ENCODE data around the gene S100A3.

S100A3 gene

DNA sequence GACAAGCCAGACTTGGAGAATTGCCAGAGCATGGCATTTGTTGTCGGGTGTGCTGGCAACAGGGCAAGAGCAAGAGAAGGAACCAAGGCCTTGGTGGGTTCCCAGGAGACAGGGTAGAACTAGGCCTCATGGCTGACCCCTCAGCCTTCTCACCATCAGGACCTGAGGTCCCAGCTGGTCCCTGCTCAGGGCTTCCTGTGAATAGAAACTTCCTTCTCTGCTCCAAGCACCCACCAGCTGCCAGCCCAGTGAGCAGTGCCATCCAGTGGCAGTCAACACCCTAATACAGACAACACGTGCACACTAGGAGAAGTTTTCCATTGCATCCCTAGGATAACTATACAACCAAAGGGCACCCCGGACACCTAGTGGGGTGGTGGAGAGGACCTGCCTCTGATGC is 36.0 kb downstream of the S100A3 start:
- FAIRE-seq (no peak), DNase-seq (ENCODE audit: low spot score) (no peak)

DNA sequence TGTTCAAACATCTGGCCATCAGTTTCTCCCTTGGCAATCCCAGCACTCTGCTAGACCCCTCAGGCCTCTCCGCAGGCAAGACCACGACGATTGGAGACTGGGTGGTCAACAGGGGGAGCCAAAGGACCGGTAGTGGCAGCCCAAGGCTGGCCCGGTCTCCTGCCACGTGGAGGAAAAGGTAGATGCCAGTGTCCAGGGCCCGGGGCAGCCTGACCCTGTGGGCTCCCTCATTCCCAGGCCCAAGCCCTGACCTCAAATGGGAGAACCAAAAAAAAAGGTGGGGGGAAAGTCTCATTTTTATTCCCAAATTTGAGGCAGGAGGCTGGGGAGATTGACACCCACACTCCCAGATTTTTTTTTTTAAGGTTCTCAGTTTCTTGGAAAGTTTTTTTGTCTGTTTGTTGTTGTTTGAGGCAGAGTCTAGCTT is 38.1 kb downstream of the S100A3 start:
- DNase-seq (ENCODE audit: low spot score) (peak; percentile 77), FAIRE-seq (peak; percentile 4)

DNA sequence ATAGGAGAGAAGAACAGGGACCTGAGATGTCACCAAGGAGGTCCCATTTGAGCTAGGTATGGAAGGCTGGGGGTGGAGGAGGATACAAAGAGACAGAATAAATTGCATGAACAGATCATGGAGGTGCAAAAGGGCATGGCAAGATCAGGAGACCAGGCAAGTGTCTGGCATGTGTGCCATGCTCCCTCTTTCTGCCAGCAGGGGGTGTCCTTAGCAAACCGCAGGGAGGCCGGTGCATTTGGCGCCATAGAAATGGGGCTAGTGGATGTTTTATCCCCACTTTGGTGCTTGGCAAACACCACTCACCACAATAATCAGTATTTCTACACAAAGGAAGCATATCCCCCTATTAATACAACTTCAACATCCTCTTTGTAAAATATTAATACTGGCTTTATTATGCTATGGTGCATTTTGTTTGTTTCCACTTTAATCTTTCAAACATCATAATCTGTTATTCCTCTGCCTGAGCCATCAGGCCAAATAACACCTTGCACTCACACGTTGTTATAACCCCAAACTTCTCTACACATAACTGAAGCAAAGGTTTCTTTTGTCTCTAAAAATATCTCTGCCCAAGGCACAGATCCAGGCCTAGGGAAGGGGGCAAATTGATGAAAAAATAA is 39.2 kb downstream of the S100A3 start:
- FAIRE-seq (no peak), DNase-seq (ENCODE audit: low spot score) (peak; percentile 25)

DNA sequence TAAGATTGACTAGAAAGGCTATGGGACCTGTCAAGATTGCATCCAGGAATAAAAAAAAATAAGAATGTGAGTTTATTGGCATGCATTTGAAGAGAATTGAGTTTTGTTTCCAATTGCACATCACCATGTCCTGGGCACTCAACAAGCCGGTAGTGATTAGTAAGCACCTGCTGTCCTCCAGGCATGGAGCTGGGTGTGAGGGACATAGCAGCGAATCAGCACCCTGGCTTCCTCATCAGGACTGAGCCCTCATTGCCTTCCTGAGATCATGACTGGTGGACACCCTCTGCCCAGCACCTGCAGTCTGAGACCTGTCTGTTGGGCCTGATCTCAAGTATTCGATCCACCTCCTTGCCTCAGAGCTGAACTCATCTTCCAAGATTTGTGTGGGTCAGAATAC is 40.0 kb downstream of the S100A3 start:
- DNase-seq (ENCODE audit: low spot score): no peak
- FAIRE-seq: no peak

DNA sequence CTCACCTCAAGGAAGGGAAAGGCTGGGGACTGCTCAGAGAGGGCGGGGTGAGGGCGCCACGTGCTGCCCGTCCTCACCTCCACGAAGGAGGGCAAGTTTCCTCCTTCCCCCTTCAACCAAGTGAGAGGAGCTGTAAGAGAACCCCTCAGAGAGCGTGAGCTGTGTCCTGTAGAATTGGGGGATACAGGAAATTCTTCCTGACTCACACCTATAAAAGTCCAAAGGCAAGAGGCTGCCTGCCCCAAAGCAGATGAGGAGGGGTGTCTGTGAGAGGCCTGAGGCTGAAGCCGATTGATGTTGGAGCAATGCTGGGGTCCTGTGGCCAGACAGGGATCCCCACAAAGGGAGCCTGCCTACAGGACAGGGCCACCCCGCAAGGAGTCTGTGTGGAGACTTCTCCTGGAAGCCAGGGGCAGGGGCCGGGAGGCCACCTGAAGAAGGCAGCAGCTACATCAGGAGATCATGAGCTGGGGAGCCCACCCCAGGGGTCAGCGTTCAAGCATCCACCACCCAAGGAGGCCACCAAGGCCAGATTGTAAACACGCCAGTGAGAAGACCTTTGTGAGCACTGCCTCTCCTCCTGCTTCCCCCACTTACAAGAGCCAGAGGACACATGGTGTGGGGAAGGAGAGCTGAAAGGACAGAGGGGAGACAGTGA is 41.0 kb downstream of the S100A3 start:
- FAIRE-seq (no peak), DNase-seq (ENCODE audit: low spot score) (no peak)

DNA sequence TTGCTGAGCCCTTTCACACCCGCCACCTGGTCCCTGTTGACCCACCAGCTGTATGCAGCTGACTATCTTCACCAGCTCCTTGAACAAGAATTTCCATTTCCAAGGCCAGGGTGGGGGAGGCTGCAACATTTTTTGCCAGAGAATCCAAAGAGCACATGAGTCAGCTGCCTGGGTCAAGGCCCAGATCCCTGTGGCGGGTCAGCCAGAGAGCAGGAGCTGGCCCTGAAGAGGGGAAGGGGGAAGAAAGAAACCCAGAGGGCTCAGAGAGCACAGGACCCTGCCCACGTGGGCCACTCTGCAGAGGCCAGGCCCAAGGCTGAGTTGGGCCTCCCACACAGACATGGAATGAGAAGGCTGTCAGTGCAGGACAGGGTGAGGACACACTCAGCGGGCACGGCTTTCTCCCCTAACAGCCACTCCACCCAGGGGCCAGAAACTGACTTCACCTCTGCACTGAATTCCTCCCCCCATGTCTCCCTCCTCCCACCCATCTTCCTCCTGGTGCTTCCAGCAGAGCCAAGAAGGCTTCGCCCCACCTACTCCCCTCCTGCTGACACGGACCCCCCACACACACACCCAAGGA is 42.1 kb downstream of the S100A3 start:
- peak; percentile 85 for DNase-seq (ENCODE audit: low spot score)
- FAIRE-seq: peak; percentile 88

DNA sequence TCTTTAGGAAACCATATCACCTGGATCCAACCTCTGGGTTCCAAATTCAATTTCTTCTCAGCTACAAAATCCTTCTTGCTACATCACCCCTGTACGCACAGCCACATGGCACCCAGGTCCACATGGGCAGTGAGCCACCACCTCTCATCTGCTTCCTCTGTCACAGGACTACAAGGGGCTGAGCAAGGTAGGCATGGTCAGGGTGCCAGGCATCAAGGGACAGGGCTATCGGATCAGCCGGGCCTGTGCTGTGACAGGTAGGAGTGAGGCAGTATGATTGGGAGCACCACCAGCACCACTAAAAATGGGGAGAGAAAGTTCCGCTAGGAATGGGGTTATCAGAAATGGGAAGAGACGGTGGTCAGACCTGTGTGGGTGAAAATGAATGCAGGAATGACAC is 42.7 kb downstream of the S100A3 start:
- no peak for FAIRE-seq
- no peak for DNase-seq (ENCODE audit: low spot score)

DNA sequence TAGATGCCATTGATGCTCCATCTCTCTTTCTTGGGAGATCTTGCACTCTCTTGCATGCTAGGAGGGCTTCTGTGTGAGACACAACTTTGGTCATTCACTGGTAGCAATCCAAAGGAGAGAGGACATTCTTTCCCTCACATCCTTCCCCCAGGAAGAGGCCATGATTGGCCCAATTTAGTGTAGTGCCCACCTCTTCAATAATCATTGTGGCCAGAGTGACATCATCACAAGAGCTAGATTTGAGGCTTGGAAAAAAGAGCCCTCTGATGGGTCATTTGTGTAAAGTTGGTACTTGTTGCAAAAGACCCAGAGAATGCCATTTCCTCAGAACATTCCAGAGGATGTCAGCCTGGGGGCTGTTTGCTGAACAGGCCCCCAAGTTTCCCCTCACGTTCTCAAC is 43.5 kb downstream of the S100A3 start:
- DNase-seq (ENCODE audit: low spot score): no peak
- no peak for FAIRE-seq

DNA sequence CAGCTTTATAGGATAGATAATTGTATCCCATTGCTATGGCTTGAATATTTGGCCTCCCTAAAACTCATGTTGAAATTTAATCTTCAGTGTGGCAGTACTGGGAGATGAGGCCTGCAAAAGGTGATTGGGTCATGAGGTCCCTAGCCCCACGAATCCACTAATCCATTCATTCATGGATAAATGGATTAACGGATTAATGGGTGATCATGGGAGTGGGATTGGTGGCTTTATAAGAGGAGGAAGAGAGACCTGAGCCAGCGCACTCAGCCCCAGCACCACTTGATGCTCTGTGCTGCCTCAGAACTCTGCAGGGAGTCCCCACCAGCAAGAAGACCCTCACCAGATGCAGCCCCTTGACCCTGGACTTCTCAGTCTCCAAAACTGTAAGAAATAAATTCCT is 45.3 kb downstream of the S100A3 start:
- FAIRE-seq: no peak
- no peak for DNase-seq (ENCODE audit: low spot score)

DNA sequence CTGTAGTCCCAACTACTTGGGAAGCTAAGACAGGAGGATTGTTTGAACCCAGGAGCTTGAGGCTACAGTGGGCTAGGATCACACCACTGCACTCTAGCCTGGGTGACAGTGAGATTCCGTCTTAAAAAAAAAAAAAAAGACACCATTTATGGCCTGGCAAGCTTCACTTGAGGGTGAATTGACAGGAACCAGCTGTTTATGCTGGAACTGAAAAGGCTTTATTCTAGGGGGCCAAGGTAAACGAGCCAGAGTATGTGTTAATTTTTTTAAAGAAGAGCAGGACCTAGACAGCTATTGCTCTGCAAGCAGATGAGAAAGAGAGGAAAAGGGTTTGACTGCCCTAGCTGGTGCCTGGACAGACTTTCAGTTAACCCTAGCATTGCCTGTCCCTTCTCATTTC is 50.3 kb downstream of the S100A3 start:
- DNase-seq (ENCODE audit: low spot score) (no peak), FAIRE-seq (no peak)

Measured in RCC 7860 (cell line).